Left kidney (tissue), 2 donors: ENCODE measurements around the gene CRADD. TPM values are rescaled to one million over a fixed set of nuclear protein-coding genes. Genes with fewer than 3 reads are reported as not detected.
"Not testable (repeated sequence)": the region's sequence is repeated elsewhere in the genome, so short reads cannot be mapped to it uniquely, and the experiment has no call there.

Experiments used
- DNase-seq: peaks from one replicate; pipeline ENCODE4 v3.0.0-alpha.2; 2013
- polyA plus RNA-seq: library from polyadenylated mRNA; unstranded; fragments of 120-200 nt; gene quantifications from one replicate; pipeline ENCODE4 v1.2.1, GENCODE V29; 2013; ENCODE audit not compliant: insufficient read length

The CRADD gene
- polyA plus RNA-seq, 1 donor = 11.4 TPM

DNA sequence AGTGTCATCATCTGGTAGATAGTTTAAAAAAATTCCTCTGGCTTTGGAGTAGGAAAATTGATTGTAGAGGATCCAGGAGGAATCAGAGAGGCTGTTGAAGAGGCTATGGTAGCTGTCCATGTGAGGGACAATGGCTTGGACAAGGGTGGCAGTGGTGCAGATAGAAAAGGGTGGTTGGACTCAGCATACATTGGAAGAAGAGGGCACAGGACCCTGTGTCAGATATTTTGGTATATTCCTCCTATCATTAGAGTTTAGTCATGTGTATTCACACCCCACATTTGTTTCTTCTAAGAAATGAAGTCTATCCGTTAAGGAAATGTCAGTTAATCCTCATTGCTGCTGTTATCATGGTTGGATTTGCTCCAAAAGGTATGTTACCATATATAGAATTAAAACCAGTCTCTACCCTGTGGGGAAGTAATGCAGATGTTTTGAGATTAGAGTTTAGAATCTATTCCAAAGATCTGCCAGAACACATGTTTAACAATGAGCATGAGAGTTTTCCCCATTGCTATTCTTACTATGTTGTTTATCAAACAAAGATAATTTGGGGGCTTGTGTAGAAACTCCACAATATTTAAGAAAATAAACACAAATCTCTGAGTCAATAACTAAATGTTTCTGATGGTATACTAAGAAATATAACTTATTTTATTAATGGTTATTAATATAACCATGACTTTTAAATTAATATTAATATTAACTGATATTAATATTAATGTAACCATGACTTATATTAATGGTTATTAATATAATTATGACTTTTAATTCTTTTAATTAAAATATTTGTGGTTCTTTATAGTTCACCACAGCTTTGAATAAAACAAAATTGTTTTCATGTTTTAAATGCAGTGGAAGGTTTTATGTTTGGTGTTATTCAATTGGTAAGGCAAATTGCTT, 80.9 kb downstream of the CRADD start:
- no peak for DNase-seq

DNA sequence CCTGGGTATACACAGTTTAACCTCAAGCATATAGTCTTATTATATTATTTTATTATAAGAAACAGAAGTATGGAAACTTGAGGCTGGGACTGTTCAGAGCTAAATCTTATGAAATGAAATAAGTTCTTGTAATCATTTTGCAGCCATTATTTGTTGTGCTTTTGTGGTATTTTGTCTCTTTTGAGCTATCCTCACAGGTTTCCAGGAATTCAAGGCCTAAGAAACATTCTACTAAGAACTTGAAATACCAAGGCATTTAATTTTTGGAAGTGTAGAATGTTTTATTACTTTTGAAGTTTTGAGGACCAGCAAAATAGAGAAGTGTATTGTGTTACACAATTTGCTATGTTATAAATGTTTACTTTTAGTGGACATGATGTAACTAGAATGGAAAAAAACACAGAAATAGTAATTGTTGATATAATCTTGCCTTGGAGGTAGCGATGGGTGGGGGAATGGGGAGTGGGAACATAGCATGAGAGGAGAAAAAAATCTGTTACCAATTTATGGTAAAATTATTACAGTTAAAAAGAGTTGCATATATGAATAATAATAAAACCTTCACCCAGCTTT, 81.7 kb downstream of the CRADD start:
- no peak for DNase-seq

DNA sequence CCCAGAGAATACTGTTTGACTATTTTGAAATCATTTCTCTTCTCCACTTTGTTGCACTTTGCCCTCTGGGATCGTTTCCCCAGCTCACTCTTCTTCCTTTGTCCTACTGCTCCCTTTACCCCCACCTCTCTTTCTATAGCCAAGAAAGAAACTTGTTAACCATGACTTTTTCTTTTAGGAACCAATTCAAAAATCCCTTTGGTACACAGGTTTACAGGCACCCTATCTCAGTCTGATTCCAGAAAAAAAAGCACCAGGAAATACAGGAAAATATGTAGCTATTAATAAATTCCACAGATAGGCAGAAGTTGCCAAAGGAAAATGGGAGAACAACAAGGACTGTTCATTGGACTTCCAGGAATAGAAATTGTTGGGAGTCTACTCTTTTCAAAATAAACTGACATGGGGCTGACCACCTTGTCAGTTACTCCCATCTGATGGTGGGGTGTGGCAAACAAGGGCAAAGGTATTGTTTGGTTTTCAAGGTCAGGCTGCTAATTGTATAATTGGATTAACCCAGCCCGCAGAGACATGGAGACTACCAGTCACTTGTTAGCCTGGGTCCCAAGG, 82.4 kb downstream of the CRADD start:
- no peak for DNase-seq

DNA sequence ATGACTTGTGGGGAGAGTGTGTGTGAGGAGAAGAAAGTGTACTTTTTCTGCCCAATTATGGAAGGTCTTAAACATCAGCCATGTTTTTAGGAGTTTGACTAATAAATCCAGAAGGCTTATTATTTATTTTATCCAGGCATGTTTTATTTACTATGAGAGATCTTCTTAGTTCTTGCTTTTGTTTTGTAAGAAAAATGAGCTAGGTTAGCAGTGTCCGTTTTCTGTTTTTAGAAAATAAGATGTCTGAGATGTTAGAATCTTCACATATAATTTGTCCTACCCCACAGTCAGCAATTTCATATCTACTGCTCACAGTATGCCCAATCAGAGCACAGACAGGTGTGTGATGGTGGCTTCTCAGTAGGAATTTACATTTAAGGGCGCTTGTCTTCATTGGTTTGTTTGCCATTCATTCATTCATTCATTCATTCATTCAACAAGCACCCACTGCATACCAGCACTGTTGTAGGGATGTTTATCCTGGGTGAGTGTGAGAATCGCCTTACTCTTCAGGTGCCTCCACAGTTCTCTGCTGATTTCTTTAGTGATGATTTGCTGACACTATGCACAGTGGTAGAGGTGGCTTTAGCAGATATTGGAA, 83.2 kb downstream of the CRADD start:
- DNase-seq = no peak

DNA sequence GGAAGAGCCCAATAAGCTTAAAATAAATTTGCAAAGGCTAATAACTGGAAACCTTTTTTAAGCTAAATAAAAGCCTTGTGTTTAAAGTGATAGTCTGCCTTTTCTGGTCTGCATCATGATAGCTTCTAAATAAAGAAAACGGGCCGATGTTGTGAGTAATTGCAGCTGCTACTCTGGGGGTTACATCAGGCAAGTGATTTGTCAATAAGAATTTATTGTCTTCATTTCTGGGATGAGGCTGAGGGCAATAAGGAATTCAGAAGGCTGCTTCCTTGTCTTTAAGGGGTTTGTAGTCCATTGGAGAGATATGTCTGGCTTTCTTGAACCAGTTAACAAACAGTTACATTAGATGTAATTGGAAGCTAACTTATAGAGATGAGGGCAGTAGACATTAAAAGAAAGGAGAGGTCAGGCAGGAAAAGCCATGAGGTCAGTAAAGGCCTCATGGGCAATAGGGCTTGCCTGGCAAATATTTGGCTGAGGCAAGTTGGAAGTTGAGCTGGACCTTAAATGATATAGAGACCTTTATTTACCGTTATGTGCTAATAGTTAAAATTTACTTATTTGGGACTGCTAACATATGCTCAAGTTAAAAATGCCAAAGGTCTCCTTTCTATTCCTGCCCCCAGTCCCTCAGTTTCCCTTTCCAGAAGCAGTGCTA, 85.0 kb downstream of the CRADD start:
- DNase-seq = no peak

DNA sequence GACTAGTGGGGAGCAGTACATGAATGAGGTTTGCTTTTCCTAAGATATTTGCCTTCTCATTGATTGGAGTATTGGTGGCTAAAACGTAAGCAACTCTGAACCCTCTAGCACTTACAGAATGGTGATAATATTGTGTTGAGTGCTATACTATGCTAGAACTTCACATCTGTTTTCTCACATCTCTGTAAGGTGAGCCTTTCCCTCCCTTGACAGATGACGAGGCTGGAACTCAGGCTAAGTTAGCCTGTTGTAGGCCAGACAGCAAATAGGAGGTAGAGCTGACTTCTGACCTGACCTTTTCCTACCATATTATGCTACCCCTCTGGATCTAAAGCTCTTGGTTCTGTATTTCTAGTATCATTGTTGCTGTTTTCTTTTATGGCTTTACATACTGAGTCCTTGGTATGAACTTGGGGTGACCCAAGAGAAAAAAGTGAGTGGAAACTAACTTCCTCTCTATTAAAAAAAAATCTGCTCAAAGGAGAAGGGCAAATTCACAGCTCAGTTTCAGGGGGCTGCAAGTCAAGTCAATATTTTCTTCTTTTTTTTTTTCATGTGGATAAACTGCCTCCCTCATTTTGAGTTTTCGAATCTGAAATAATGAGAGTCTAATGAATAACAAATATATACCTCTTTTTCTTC, 85.9 kb downstream of the CRADD start:
- DNase-seq = no peak

DNA sequence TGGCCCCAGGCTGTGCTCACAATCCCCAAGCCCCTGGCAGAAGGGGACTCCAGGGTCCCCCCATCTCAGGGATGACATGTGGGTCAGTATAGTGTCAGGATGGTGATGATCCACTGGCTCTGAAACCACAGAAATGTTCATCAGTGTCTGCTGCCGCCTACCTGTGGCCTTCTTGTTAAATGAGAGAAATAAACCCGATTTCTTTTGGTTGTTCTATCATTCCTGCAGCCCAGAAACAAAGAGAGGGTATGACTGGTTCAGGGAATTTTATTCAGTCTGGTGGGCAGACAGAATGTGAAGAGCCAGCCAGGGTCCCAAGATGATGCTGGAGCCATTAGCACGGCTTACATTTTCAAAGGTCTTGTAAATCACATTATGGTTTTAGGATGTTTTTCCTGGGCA, 86.6 kb downstream of the CRADD start:
- DNase-seq = no peak

DNA sequence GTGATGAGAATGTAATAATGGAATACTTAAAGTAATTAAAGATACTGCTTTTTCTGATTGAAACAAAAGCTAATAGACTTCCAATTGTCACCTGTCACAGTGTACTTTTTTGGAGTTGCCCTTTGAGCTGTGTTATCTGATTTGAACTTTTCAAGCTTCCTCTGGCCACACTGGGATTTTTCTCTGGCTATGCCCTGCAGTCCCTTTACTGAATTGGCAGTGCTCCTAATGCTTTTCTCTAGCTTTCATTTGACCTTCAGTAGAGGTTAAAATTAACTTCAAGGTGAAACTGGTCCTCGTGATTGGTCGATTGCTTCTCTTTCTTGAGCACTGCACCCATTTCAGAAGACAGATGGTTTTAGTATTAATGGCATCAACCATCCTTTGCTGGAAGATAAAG, 89.2 kb downstream of the CRADD start:
- DNase-seq = no peak

DNA sequence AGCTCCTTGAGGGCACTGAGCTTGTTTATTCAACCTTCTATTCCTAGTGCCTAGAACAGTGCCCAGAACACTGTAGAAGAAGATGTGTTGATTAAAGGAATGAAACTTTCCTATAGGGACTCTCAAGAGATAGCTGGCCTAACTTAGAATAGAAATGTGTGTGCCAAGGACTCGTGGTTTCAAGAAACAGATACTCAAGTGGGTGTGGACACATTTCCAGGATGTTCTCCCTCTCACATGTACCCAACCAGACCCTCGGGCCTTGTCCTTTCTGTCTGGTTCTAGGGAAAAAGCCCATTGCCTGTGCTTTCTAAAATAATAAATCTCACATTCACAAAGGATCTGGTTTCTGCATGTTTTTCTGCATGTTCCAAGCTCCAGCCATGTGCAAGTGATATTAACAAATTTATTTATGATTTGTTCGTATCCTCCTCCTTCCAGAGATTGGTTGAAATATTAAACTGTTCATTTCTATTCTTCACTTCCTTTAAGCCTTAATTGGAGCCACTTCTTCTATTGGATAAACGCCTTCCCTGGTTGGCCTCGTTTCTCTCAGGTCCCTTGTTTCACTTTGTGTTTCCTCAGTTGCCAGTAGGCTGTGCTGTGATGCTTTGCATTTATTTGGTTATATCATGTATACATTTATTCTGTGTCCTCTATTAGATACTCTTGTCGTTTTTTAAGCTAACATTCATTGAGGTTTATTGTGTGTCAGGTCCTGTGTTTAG, 89.8 kb downstream of the CRADD start:
- DNase-seq = peak; percentile 57

DNA sequence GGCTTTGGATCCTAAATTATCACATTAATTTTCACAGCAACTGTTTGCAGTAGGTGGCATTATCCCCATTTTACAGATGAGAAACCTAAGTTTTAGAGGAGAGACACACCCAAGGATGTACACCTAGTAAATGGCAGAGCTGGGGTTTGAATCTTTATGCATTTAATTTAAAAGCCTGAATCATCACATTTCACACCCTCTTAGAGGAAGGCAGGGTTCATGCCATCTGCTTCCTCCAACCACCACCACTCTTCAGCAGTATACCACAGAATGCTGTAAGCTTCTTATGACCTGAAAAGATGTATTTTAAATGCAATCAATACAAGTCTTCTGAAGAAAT, 90.3 kb downstream of the CRADD start:
- no peak for DNase-seq

DNA sequence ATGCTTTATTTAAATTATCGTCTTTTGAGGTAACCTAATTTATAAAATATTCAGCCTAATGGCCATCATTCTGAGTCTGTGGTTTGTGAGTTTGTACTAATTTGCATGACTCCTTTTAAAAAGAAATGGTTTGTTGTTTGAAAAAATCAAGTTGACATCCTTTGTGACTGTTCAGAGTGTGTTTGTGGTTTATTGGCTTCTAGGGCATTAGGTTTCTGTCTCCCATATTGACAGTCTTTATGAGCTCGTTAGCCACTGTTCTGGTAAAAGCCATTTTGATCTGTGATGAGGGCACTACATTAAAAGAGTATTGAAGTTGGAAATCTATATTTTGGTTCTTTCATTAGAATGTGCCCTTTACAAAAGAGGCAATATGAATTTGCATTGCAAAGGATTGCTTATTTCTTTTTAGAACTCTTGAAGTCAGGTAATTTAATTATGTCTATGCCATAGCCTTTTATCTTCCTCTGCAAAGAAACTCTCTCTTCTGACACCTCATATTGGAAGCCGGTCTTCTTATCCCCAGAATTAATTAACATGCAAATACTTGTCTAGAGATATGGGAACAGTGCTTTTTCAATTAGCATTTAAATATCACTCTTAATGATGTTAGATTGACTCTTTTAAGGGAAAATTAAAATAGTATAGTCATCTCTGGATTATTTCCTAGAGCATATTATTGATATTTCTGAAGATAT, 95.0 kb downstream of the CRADD start:
- DNase-seq = no peak

DNA sequence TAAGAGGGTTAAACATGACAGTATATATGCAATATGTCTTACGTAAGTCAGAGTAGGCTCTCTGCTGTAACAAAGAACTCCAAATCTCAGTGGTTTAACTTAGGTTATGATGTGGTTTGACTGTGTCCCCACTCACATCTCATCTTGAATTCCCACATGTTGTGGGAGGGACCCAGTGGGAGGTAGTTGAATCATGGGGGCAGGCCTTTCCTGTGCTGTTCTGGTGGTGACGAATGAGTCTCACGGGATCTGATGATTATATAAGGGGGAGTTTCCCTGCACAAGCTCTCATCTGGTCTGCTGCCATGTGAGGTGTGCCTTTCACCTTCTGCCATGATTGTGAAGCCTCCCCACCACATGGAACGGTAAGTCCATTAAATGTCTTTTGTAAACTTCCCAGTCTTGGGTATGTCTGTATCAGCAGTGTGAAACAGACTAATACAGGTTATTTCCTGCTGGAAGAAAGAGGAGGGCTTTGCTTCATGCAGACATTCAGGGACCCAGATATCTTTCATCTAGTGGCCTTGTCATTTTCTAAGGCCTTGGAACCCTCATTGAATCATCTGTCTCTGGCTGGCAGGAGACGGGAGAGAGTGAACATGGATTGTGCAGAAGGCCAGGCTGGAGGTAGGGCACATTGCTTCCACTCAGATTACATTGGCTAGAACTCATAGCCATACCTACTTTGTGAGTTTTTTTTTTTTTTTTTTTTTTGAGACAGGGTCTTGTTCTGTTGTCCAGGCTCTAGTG, 96.1 kb downstream of the CRADD start:
- no peak for DNase-seq

DNA sequence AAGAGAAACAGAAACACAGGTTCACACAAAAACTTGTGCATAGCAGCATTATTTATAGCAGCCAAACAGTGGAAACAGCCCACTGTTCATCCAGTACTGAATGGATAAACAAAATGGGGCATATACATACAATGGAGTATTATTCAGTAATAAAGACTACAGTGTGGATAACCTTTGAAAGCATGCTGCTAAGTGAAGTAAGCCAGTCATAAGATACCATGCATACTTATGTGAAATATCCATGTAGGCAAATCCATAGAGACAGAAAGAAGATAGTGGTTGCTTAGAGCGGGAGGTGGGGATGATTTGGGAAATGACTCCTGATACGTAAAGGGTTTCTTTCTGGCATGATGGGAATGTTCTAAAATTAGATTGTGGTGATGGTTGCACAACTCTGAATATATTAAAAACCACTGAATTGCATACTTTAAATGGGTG, 99.4 kb downstream of the CRADD start:
- DNase-seq = no peak

DNA sequence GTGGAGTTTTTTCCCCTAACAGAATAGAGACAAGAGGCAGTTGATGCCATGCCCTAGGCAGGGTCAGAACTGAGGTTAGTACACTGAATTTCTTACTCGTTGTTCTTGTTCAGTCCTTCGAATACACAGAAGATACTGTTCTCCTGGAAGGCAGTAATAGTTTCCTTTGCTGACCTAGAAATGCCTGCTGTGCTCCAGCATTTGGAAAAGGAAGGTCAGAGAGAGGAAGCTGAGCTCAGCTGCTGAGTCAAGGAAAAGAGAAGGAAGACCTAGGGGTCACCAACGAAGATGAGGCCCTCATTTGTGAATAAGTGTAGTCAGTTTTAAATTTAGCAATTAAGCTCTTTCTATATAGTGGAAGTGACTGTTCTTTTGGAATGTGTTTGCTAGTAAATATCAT, 100.1 kb downstream of the CRADD start:
- no peak for DNase-seq

DNA sequence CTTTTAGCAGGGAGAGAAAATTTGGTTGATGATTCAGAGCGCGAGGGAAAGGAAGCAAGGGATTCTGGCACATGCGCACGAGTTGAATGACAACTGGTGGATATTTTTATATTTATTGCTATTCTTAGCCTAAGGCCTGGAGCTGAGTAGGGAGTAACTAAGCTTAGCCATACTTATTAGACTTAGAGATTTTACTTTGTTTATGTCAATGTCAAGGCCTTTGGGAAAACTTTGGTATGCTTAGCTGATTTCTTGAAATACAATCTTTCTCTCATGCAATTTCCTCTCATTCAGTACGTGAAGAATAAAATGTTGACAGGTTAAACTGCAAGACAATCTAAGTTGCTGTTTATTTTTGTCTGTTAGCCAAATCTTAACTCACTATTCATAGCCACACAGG, 101.1 kb downstream of the CRADD start:
- peak; percentile 46 for DNase-seq

DNA sequence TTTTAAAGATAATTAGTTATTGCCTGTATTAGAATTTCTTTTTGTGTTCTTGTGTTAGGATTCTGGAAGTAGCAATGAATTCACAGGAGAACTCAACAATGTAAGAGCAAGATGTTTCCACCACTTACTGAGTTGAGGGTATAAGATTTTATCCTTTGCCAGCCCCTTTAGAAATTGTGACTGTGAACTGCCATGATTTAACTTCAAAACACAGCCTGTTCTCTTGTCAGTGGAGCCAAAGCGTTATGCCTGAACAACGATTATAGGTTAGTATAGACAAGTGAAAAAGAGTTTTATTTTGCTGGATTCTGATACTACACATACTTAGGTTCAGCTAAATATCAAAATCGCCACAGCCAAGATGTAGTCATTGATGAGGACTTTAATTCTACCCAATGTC, 101.6 kb downstream of the CRADD start:
- no peak for DNase-seq

DNA sequence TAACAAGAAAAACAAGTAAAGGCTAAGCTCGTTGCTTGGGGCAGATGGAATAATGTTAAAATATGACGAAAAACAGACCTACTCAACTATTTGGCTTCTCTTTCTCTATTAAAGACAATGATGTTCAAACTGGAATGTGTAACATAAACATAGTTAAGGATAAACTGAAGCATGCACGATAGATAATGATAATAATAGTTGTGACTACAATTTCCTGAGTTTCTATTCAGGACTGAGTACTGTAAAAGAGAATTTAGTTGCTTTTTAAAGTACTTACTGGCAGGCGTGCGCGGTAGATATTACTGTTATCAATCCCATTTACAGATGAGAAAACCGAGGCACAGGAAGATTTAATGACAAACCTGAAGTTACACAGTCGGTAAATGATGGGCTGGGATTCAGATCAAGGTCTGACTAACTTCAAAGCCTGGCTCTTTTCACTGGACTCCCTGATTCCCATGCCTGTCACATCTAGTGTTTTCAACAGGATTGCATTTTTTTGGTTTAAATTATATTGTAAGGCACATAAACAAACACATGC, 103.0 kb downstream of the CRADD start:
- no peak for DNase-seq

DNA sequence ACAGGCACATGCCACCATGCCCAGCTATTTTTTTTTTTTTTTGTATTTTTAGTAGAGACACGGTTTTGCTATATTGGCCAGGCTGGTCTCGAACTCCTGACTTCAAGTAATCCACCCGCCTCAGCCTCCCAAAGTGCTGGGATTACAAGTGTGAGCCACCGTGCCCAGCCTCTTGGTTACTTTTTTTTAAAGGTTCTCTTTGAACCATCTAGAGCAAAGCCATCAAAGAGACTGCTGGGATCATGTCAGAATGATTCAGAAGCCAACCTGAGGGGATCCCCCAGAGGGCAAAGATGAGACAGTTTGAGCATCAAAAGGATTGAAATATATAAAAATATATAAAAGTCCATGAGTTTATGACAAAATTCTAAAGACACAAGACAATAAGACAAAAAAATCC, 103.7 kb downstream of the CRADD start:
- not testable (repeated sequence) for DNase-seq

DNA sequence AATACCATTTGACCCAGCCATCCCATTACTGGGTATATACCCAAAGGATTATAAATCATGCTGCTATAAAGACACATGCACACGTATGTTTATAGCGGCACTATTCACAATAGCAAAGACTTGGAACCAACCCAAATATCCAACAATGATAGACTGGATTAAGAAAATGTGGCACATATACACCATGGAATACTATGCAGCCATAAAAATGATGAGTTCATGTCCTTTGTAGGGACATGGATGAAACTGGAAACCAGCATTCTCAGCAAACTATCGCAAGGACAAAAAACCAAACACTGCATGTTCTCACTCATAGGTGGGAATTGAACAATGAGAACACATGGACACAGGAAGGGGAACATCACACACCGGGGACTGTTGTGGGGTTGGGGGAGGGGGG, 104.8 kb downstream of the CRADD start:
- not testable (repeated sequence) for DNase-seq

DNA sequence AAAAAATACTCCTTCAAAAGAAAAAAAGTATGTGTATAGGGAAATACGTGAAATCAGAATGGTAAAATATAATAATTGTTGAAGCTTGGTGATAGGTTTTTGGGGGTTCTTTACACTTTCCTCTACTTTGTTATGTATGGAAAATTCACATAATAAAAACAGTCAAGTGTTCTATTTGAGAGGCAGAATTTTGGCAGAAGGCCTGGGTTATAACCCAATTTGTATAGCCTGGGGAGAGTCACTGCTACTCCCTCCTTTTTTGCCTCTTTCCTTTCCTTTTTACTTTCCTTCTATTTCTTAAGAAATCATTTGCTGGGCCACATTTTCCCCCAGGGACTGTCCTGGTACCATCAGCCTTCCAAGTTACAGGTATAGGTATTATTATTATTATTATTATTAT, 105.7 kb downstream of the CRADD start:
- no peak for DNase-seq
